Stimulated activated CD8-positive, alpha-beta memory T cell treated with anti-CD3 and anti-CD28 coated beads, Interleukin-12 subunit alpha, Interleukin-12 subunit beta, amount 100 ng/mL, for 24 hours (primary cell): ENCODE results near the gene AFF4.

ENCODE experiments used
- DNase-seq: peaks from one replicate; pipeline ENCODE4 v3.0.0-alpha.2; 2020; ENCODE audit errors: extremely low read depth

AFF4 gene

GRCh38 chr5:132826424-132827082 lies 136.9 kb downstream of the AFF4 start:
- DNase-seq: no peak

- DNase-seq: no peak
Observed at GRCh38 chr5:132825834-132826391, 137.5 kb downstream of the AFF4 start.
